Liver (tissue), 10 donors: ENCODE results near the gene PRAMEF10. TPM values are rescaled to one million over a fixed set of nuclear protein-coding genes. Genes with fewer than 3 reads are reported as not detected.
"Not testable (repeated sequence)": the region's sequence is repeated elsewhere in the genome, so short reads cannot be mapped to it uniquely, and the experiment has no call there.

ENCODE experiments used
- DNase-seq: peaks from one replicate; pipeline ENCODE4 v3.0.0-alpha.2; 2017; ENCODE audit warnings: low spot score
- H3K27ac ChIP-seq, 2 donors: one replicate each; pipeline ENCODE4 v1.7.0; 2013; ENCODE audit warnings: inconsistent platforms in 2 of 2, low read length in 2 of 2, control low read depth in 1 of 2, low read depth in 1 of 2, mild to moderate bottlenecking in 1 of 2
- H3K27me3 ChIP-seq, 4 donors: one replicate each; pipeline versions ENCODE4 v1.6.1 to v1.7.0; 2013; ENCODE audit warnings: low read length in 3 of 4, inconsistent platforms in 1 of 4, mild to moderate bottlenecking in 1 of 4, moderate library complexity in 1 of 4; ENCODE audit not compliant: control insufficient read depth in 4 of 4, insufficient read depth in 4 of 4
- H3K36me3 ChIP-seq, 4 donors: one replicate each; pipeline versions ENCODE4 v1.6.1 to v1.7.0; 2013; ENCODE audit warnings: low read length in 3 of 4, mild to moderate bottlenecking in 3 of 4, low read depth in 1 of 4, moderate library complexity in 1 of 4; ENCODE audit not compliant: control insufficient read depth in 4 of 4, insufficient read depth in 3 of 4
- H3K4me1 ChIP-seq, 4 donors: one replicate each; pipeline versions ENCODE4 v1.6.1 to v1.7.0; 2013; ENCODE audit warnings: low read length in 3 of 4, mild to moderate bottlenecking in 3 of 4, moderate library complexity in 1 of 4; ENCODE audit not compliant: control insufficient read depth in 4 of 4, insufficient read depth in 4 of 4
- H3K4me3 ChIP-seq, 3 donors: one replicate each; pipeline versions ENCODE4 v1.6.1 to v1.7.0; 2013; ENCODE audit warnings: low read length in 3 of 3, control low read depth in 1 of 3, low read depth in 1 of 3, mild to moderate bottlenecking in 1 of 3
- H3K9ac ChIP-seq, 2 donors: one replicate each; pipeline ENCODE4 v1.7.0; 2013; ENCODE audit warnings: low read length in 2 of 2, mild to moderate bottlenecking in 2 of 2, moderate library complexity in 2 of 2, control low read depth in 1 of 2, low read depth in 1 of 2
- H3K9me3 ChIP-seq, 4 donors: one replicate each; pipeline versions ENCODE4 v1.6.1 to v1.7.0; 2013; ENCODE audit warnings: low read length in 3 of 4; ENCODE audit not compliant: control insufficient read depth in 4 of 4
- EGR1 ChIP-seq, 2 donors: IDR thresholded peaks; 2 replicates each; pipeline ENCODE4 v1.6.1; 2016 to 2018; ENCODE audit warnings: antibody characterized with exemption in 2 of 2, low read depth in 2 of 2
- FOXA1 ChIP-seq: IDR thresholded peaks from 2 replicates; pipeline ENCODE4 v1.6.1; 2016; ENCODE audit warnings: antibody characterized with exemption
- FOXA2 ChIP-seq: IDR thresholded peaks from 2 replicates; pipeline ENCODE4 v1.6.1; 2016; ENCODE audit warnings: antibody characterized with exemption
- GABPA ChIP-seq, 2 donors: IDR thresholded peaks in 1 of 2; conservative IDR thresholded peaks in 1 of 2; 2 replicates each; pipeline ENCODE4 v1.6.1; 2016; ENCODE audit warnings: antibody characterized with exemption in 2 of 2, mild to moderate bottlenecking in 1 of 2, moderate library complexity in 1 of 2
- HNF4A ChIP-seq, 2 donors: conservative IDR thresholded peaks; 2 replicates each; pipeline ENCODE4 v1.6.1; 2016; ENCODE audit warnings: antibody characterized with exemption in 2 of 2, mild to moderate bottlenecking in 2 of 2
- HNF4G ChIP-seq: IDR thresholded peaks from 2 replicates; pipeline ENCODE4 v1.6.1; 2016; ENCODE audit warnings: antibody characterized with exemption
- JUND ChIP-seq, 2 donors: IDR thresholded peaks; 2 replicates each; pipeline ENCODE4 v1.6.1; 2016; ENCODE audit warnings: antibody characterized with exemption in 2 of 2
- NR2F2 ChIP-seq: IDR thresholded peaks from 2 replicates; pipeline ENCODE4 v1.6.1; 2016; ENCODE audit warnings: antibody characterized with exemption
- RAD21 ChIP-seq, 2 donors: IDR thresholded peaks; 2 replicates each; pipeline ENCODE4 v1.6.1; 2016; ENCODE audit warnings: antibody characterized with exemption in 2 of 2, mild to moderate bottlenecking in 2 of 2
- RXRA ChIP-seq, 2 donors: IDR thresholded peaks; 2 replicates each; pipeline ENCODE4 v1.6.1; 2017 to 2018; ENCODE audit warnings: antibody characterized with exemption in 2 of 2, mild to moderate bottlenecking in 1 of 2
- SP1 ChIP-seq: IDR thresholded peaks from 2 replicates; pipeline ENCODE4 v1.6.1; 2018; ENCODE audit warnings: antibody characterized with exemption, mild to moderate bottlenecking
- TAF1 ChIP-seq: conservative IDR thresholded peaks from 2 replicates; pipeline ENCODE4 v1.6.1; 2016; ENCODE audit warnings: antibody characterized with exemption, mild to moderate bottlenecking
- YY1 ChIP-seq: IDR thresholded peaks from 2 replicates; pipeline ENCODE4 v1.6.1; 2016; ENCODE audit warnings: antibody characterized with exemption, mild to moderate bottlenecking
- WGBS: extraction: QIAGEN DNeasy Blood & Tissue Kit; methylation state at CpG from one replicate; pipeline ENCODE4 v1.1.7; 2013; 5-methylcytosine and 5-hydroxymethylcytosine counted together
- polyA plus RNA-seq, 2 donors: library from polyadenylated mRNA; stranded (reverse) in 1 of 2; unstranded in 1 of 2; fragments of 200-250 nt in 1 of 2; fragments of >200 nt in 1 of 2; fragmentation: Nextera tagmentation in 1 of 2; extraction: Ambion mirVana in 1 of 2; gene quantifications; one replicate each; pipeline versions ENCODE4 v1.2.1 to v1.2.3, GENCODE V29; 2013 to 2015
- small RNA-seq: library from RNA; depleted of rRNA; stranded (forward); fragments of <200 nt; gene quantifications from one replicate; pipeline ENCODE3, GENCODE V24; 2014
- total RNA-seq, 2 donors: library from RNA; depleted of rRNA; stranded (reverse); fragments of >200 nt; gene quantifications; one replicate each; pipeline ENCODE4 v1.2.3, GENCODE V29; 2014
- TF ChIP-seq, protein P1 (sequence below): fragments of 150-350 bp; IDR thresholded peaks from 2 replicates; pipeline ENCODE4 v1.5.1; 2017; ENCODE audit warnings: improper control_type of control experiment, low read depth, low read length; ENCODE audit not compliant: missing input control
- TF ChIP-seq, protein P2 (sequence below): IDR thresholded peaks from 2 replicates; pipeline ENCODE4 v1.6.1; 2016; ENCODE audit warnings: antibody characterized with exemption, mild to moderate bottlenecking
- TF ChIP-seq, protein P3 (sequence below): IDR thresholded peaks from 2 replicates; pipeline ENCODE4 v1.6.1; 2016; ENCODE audit warnings: antibody characterized with exemption
- TF ChIP-seq, protein P4 (sequence below): IDR thresholded peaks from 2 replicates; pipeline ENCODE4 v1.6.1; 2016; ENCODE audit warnings: antibody characterized with exemption
- TF ChIP-seq, protein P5 (sequence below): IDR thresholded peaks from 2 replicates; pipeline ENCODE4 v1.6.1; 2016; ENCODE audit warnings: antibody characterized with exemption
- donor health status: healthy.
- donor health status: healthy.
- donor health status: healthy.
- donor health status: healthy.
- donor health status: healthy.

Gene PRAMEF10
- total and polyA plus RNA-seq, 4 donors = 0.39 TPM; not detected in 3

DNA sequence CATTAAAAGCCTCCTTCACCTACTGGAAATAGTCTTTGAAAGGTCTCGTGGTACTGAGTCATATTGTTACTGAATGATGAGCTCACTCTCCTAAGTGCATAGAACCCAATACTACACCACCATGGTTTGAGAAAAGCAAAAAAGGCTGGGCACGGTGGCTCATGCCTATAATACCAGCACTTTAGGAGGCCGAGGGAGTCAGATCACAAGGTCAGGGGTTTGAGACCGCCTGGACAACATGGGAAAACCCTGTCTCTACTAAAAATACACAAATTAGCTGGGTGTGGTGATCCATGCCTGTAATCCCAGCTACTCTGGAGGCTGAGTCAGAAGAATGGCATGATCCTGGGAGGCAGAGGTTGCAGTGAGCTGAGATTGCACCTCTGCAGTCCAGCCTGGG lies 46.3 kb downstream of the PRAMEF10 start:
- Histone ChIP-seq H3K36me3 (no peaks in the 10 kb centered on the region), H3K9me3 (peaks cover 0 to 3% (median 0%) of the 10 kb centered on the region in 4 donors), H3K4me3 (no peak overlapping the region), H3K27me3 (no peaks in the 10 kb centered on the region), H3K9ac (no peak overlapping the region), H3K4me1 (no peaks in the 10 kb centered on the region), H3K27ac (no peak overlapping the region)
- TF ChIP-seq GABPA (IDR thresholded peaks at IDR 0.05 in 1 of 2, conservative IDR thresholded peaks at IDR 0.05 in 1 of 2) (no peak), RAD21 (IDR thresholded peaks at IDR 0.05) (no peak), EGR1 (IDR thresholded peaks at IDR 0.05; ENCODE audit: low read depth in 2 of 2) (no peak), SP1 (no peak), JUND (IDR thresholded peaks at IDR 0.05) (no peak), HNF4A (conservative IDR thresholded peaks at IDR 0.05) (no peak), FOXA1 (no peak), NR2F2 (no peak), YY1 (no peak), FOXA2 (no peak), RXRA (IDR thresholded peaks at IDR 0.05) (no peak), TAF1 (no peak), HNF4G (no peak)
- TF ChIP-seq, protein P1, sequence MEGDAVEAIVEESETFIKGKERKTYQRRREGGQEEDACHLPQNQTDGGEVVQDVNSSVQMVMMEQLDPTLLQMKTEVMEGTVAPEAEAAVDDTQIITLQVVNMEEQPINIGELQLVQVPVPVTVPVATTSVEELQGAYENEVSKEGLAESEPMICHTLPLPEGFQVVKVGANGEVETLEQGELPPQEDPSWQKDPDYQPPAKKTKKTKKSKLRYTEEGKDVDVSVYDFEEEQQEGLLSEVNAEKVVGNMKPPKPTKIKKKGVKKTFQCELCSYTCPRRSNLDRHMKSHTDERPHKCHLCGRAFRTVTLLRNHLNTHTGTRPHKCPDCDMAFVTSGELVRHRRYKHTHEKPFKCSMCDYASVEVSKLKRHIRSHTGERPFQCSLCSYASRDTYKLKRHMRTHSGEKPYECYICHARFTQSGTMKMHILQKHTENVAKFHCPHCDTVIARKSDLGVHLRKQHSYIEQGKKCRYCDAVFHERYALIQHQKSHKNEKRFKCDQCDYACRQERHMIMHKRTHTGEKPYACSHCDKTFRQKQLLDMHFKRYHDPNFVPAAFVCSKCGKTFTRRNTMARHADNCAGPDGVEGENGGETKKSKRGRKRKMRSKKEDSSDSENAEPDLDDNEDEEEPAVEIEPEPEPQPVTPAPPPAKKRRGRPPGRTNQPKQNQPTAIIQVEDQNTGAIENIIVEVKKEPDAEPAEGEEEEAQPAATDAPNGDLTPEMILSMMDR = no peak
- TF ChIP-seq, protein P2, sequence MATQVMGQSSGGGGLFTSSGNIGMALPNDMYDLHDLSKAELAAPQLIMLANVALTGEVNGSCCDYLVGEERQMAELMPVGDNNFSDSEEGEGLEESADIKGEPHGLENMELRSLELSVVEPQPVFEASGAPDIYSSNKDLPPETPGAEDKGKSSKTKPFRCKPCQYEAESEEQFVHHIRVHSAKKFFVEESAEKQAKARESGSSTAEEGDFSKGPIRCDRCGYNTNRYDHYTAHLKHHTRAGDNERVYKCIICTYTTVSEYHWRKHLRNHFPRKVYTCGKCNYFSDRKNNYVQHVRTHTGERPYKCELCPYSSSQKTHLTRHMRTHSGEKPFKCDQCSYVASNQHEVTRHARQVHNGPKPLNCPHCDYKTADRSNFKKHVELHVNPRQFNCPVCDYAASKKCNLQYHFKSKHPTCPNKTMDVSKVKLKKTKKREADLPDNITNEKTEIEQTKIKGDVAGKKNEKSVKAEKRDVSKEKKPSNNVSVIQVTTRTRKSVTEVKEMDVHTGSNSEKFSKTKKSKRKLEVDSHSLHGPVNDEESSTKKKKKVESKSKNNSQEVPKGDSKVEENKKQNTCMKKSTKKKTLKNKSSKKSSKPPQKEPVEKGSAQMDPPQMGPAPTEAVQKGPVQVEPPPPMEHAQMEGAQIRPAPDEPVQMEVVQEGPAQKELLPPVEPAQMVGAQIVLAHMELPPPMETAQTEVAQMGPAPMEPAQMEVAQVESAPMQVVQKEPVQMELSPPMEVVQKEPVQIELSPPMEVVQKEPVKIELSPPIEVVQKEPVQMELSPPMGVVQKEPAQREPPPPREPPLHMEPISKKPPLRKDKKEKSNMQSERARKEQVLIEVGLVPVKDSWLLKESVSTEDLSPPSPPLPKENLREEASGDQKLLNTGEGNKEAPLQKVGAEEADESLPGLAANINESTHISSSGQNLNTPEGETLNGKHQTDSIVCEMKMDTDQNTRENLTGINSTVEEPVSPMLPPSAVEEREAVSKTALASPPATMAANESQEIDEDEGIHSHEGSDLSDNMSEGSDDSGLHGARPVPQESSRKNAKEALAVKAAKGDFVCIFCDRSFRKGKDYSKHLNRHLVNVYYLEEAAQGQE = no peak
- TF ChIP-seq, protein P3, sequence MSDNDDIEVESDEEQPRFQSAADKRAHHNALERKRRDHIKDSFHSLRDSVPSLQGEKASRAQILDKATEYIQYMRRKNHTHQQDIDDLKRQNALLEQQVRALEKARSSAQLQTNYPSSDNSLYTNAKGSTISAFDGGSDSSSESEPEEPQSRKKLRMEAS = no peak
- TF ChIP-seq, protein P4, sequence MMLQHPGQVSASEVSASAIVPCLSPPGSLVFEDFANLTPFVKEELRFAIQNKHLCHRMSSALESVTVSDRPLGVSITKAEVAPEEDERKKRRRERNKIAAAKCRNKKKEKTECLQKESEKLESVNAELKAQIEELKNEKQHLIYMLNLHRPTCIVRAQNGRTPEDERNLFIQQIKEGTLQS = no peak
- TF ChIP-seq, protein P5, sequence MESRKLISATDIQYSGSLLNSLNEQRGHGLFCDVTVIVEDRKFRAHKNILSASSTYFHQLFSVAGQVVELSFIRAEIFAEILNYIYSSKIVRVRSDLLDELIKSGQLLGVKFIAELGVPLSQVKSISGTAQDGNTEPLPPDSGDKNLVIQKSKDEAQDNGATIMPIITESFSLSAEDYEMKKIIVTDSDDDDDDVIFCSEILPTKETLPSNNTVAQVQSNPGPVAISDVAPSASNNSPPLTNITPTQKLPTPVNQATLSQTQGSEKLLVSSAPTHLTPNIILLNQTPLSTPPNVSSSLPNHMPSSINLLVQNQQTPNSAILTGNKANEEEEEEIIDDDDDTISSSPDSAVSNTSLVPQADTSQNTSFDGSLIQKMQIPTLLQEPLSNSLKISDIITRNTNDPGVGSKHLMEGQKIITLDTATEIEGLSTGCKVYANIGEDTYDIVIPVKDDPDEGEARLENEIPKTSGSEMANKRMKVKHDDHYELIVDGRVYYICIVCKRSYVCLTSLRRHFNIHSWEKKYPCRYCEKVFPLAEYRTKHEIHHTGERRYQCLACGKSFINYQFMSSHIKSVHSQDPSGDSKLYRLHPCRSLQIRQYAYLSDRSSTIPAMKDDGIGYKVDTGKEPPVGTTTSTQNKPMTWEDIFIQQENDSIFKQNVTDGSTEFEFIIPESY = no peak
- WGBS = 76% methylated on average over 4 of the region's 4 CpGs
- no peak for DNase-seq

DNA sequence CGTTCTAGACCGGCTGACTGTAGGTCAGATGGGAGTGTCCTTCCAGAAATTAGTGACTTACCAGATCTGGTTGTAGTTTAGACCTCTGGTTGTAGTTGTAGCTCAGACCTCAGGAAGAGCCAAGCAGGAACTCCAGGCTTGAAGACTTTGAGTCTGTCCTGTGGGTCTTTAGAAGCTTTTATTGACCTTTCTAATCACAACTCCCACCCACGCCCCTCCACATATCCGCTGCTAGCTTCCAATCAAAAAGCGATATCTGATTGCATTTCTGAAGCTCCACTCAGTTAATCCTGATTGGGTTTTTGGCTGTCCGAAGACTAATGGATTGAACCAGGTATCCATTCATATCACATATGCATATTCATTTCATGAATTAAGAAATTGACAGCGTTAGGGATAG lies 49.5 kb downstream of the PRAMEF10 start, which contains the start of gene HNRNPCL1:
Gene HNRNPCL1, minus strand, starts transcription at position 101 of the 400 bp plus-strand sequence. CDS start 431 bp downstream, outside the sequence.
- not testable (repeated sequence) for H3K9ac ChIP-seq, H3K27me3 ChIP-seq, H3K36me3 ChIP-seq, H3K4me3 ChIP-seq, H3K9me3 ChIP-seq, H3K27ac ChIP-seq, DNase-seq, H3K4me1 ChIP-seq
- 84% methylated on average over 7 of the region's 7 CpGs for WGBS

Small RNA genes lying within 50 kb of the gene (small RNA-seq; reads per million reads assigned to genes)
- not detected for gene RNU6-1072P

Other genes starting within 250 kb of the PRAMEF10 start
- gene AADACL3, start 182.2 kb downstream of the PRAMEF10 start, total RNA-seq = not detected
- gene AADACL3, start 182.2 kb downstream of the PRAMEF10 start, polyA plus RNA-seq = not detected
- not detected for gene CFAP107, start 152.1 kb downstream of the PRAMEF10 start, total RNA-seq
- gene CFAP107, start 152.1 kb downstream of the PRAMEF10 start, polyA plus RNA-seq = not detected
- gene PRAMEF12, start 124.5 kb downstream of the PRAMEF10 start, total RNA-seq = not detected
- not detected for gene PRAMEF12, start 124.5 kb downstream of the PRAMEF10 start, polyA plus RNA-seq
- not detected for gene PRAMEF1, start 106.9 kb downstream of the PRAMEF10 start, total RNA-seq
- gene PRAMEF1, start 106.9 kb downstream of the PRAMEF10 start, polyA plus RNA-seq = not detected
- gene PRAMEF11, start 66.9 kb downstream of the PRAMEF10 start, total RNA-seq = not detected
- not detected for gene PRAMEF11, start 66.9 kb downstream of the PRAMEF10 start, polyA plus RNA-seq
- not detected for gene HNRNPCL1, start 49.5 kb downstream of the PRAMEF10 start, total RNA-seq
- not detected for gene HNRNPCL1, start 49.5 kb downstream of the PRAMEF10 start, polyA plus RNA-seq
- not detected for gene PRAMEF2, start 41.2 kb downstream of the PRAMEF10 start, total RNA-seq
- not detected for gene PRAMEF2, start 41.2 kb downstream of the PRAMEF10 start, polyA plus RNA-seq
- not detected for gene PRAMEF4, start 12.1 kb downstream of the PRAMEF10 start, total RNA-seq
- not detected for gene PRAMEF4, start 12.1 kb downstream of the PRAMEF10 start, polyA plus RNA-seq
- not detected for gene PRAMEF7, start 18.3 kb upstream of the PRAMEF10 start, total RNA-seq
- under 1 TPM in 1 of 2 donors, not detected in 1; 0.03 TPM for gene PRAMEF7, start 18.3 kb upstream of the PRAMEF10 start, polyA plus RNA-seq
- not detected for gene PRAMEF6, start 49.3 kb upstream of the PRAMEF10 start, total RNA-seq
- not detected for gene PRAMEF6, start 49.3 kb upstream of the PRAMEF10 start, polyA plus RNA-seq
- gene PRAMEF27, start 158.3 kb upstream of the PRAMEF10 start, total RNA-seq = not detected
- gene PRAMEF27, start 158.3 kb upstream of the PRAMEF10 start, polyA plus RNA-seq = not detected
- not detected for gene HNRNPCL3, start 162.5 kb upstream of the PRAMEF10 start, total RNA-seq
- gene HNRNPCL3, start 162.5 kb upstream of the PRAMEF10 start, polyA plus RNA-seq = not detected
- gene PRAMEF25, start 172.5 kb upstream of the PRAMEF10 start, total RNA-seq = not detected
- not detected for gene PRAMEF25, start 172.5 kb upstream of the PRAMEF10 start, polyA plus RNA-seq
- not detected for gene HNRNPCL2, start 218.6 kb upstream of the PRAMEF10 start, total RNA-seq
- gene HNRNPCL2, start 218.6 kb upstream of the PRAMEF10 start, polyA plus RNA-seq = not detected